Measurements from ENCODE around the gene SLC43A2. TPM values are rescaled to one million over a fixed set of nuclear protein-coding genes. Genes with fewer than 3 reads are reported as not detected.

Gene SLC43A2
- total RNA-seq, 2 experiments from 2014 or later = 5.2 to 6.1 TPM

DNA sequence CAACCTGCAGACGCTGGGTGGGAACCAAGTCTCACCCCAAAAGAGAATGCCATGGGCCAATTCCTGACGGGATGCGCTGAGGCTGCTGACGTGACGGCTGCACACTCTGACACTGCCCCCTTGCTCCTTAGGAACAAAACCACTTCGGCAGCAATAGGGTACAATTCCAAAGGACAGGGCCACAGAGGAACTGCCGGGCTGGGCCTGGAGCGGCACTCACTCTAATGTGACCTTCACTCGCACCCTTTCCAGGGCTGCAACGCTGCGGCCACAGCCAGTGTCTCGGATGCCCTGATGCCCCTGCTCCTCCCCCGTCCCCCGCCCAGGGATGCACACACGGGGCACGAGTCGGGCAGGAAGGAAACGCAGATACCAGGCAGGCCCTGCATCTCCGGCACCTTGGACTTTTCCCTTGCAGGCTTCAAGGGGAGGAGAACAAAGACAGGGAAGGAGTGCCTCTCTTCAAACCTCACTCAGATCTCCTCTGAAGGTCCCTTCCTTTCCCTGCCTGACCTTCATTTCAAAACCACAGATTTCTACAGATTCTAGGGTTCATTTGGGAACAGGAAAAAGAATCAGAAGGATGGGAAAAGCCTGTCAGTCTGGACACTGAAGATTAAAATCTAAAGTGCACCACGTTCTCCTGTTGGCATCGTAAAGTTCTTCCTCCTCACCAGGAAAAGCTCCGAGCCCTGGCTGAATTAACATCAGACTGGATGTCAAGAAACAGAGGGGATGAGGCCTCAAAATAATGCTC, 68.4 kb downstream of the SLC43A2 start:
- CTCF ChIA-PET = interaction anchor here (1.7 to 1.8 kb wide), 2 partner anchors 70 to 89 kb away, joined by 7 to 10 read pairs; partner anchors contain the start of gene RILP
- POLR2A ChIA-PET = no interaction called here

DNA sequence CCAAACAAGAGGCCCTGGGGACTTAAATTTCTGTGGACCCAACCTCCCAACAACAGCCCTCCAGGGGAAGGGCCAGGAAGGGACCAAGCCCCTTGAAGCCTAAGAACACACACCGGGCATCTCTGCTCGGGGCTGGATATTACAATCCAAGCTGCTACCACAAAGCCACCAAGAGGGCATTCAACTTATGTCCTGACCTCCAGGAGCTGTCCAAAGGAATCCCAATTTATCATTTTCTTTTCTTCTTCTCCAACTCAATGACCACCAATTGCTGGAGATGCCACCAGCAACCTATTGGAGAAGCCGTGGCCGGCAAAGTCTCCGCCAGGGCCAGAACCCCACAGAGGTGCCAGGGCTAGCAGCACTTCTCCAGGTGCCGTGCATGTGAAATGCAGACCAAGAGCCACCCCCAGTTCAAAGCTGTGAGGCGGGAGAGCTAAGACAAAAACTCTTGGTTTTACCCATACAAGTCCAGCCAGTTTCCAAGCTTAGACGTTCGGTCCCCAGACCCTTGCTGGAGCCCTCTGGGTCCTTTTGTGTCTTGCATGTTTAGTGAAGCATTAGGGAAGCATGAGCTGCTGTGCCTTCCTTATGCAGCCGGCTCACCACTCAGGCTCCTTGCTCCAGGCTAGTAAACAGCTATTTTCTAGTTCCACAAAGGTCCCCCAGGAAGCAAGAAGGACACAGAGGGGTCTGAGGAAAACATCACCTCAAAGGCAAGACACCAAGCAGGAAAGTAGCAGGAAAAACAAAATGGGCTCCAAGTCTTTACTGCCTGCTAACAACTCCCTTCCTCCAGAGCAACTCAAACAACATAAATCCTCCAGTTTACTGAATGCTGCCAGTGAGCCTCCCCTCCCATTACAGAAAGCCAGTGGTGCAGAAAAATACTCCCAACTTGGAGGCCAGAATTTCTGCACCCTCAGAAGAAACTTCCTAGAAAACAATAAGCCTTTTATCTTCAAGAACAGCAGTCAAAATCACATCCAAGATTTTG, 69.3 kb downstream of the SLC43A2 start:
- POLR2A ChIA-PET = no interaction called here
- CTCF ChIA-PET = no interaction called here

DNA sequence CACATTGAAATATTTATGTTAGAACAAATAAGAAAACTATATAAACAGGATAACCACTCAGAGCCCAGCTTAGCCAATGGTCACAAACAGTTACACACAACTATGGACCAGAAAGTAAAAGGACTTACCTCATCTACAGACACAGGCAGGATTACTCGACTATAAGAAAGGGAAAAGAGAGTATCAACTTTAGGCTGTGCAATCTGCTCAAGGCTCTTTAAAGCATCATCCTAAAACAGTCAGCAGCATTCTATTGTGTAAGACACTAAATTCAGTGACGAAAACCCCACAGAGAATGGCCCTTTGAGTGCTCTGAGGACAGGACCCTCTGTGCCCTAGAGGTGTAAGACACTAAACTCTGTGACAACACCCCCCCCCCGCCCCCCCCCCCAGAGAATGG, 70.2 kb downstream of the SLC43A2 start:
- CTCF ChIA-PET = interaction anchor here (0.7 kb wide), 1 partner anchor 530 kb away, joined by 3 read pairs; no protein-coding TSS in a partner anchor
- POLR2A ChIA-PET = interaction anchor here (0.5 kb wide), 1 partner anchor 232 kb away, joined by 5 read pairs; no protein-coding TSS in a partner anchor

DNA sequence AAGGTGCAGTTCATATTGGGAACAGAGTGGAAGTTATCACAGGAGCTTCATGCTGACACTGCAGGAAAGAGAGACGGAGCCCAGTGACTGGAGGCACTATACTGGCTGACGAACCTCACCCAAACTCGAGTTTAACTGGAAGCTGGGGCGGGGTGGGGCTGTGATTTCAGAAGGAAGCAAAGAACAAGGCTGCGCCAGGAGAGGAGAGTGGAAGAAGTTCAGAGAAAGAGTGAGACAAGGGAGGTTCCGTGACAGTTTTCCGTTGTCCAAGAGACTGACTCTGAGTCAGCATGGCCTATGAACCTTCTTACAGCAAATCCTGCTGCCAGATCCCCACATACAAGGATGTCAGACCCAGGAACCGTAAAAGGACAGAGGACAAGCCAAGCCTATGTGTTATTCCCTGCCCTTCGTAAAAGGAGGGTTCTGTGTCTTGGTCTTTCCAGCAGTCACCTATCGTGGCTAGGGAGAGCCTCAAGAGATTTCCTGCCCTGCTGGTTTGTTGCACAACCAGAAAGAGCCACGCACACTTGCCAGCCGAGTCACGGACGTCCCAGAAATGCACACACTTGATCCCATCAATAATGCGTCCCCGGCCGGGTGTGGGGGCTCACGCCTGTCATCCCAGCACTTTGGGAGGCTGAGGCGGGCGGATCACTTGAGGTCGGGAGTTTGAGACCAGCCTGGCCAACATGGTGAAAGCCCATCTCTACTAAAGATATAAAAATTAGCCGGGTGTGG, 71.1 kb downstream of the SLC43A2 start:
- POLR2A ChIA-PET = interaction anchor here (0.5 kb wide), 1 partner anchor 233 kb away, joined by 5 read pairs; no protein-coding TSS in a partner anchor
- CTCF ChIA-PET = no interaction called here

DNA sequence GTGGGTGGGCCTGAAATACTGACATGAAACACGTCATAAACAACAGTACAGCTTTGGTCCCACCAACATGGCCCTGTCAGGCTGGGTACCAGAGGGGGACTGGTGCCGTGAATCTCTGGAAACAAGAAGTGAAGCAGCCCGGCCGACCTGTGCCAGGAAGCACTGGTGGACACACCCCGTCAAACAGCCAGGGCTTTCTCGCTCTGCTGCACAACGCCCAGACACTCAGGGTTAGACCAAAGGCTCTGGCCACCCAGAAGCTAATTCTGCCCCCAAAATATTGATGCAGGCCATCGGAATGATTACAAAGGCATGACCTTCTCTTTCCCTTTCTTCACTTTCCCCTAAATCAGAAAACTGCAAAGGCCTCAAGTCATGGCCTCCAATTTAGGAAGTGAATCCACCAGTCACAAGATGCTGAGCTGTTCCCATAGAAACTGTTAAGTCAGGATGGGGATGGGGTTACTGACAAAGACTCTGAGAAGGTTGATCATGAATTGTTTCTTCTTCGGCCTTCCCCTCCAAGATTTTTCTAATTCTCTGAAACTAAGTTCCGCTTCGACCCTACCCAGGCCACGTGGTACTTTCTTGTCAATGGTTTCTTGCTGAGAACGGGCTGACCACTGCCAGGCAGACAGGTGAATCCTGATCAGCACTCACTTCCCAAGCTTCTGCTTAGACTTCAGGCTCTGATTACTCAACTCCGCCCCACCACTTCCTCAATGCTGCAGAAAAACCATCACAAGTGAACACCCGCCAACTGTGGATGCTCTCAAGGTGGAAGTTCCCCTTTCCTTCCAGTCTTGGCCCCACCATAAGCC, 72.8 kb downstream of the SLC43A2 start:
- POLR2A ChIA-PET = no interaction called here
- CTCF ChIA-PET = no interaction called here

DNA sequence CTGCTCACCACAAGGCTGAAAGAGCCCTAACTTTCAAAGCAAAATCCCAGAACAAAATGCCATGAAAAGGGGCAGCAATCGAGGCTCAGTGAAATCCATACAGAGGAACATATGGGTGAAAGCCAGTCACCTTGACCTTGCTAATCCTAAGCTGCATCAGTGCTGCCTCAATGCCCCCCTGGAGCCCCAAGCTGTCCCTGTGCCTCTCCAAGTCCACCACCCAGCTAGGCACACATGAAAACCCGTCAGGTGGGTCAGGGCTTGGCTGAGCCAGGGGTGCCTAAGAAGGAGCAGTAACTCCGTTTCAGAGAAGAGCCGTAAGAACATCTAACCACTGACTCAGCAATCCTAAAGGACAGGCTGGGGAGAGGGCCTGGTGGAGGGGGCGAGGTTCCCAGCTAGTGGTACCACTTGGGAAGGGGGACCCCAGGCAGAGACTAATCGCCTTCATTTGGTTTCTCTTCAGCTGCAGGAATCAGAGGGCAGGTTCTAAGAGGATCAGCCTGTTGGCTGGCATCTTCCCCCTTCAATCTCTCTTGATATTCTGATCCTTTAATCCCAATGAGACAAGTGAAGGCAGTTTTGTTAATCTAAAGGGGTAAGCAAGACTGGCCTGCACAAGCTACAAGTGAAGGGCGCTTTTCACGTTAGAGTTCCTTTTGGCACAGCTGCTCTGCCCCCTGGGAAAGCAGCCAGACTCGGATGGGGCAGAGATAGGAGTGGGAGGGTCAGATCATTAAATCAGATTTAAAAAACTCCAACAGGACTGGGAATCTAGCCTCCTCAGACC, 73.7 kb downstream of the SLC43A2 start:
- ChIA-PET CTCF (no interaction called here), POLR2A (no interaction called here)

- ChIA-PET POLR2A (interaction anchor here (0.6 kb wide), 1 partner anchor 41 kb away, joined by 4 read pairs; no protein-coding TSS in a partner anchor), CTCF (no interaction called here)
These were observed 75.0 kb downstream of the SLC43A2 start for GRCh38 chr17:1553354-1554266.

GRCh38 chr17:1552932-1553331, 75.7 kb downstream of the SLC43A2 start:
- ChIA-PET POLR2A (interaction anchor here (0.6 kb wide), 1 partner anchor 42 kb away, joined by 4 read pairs; no protein-coding TSS in a partner anchor), CTCF (no interaction called here)

DNA sequence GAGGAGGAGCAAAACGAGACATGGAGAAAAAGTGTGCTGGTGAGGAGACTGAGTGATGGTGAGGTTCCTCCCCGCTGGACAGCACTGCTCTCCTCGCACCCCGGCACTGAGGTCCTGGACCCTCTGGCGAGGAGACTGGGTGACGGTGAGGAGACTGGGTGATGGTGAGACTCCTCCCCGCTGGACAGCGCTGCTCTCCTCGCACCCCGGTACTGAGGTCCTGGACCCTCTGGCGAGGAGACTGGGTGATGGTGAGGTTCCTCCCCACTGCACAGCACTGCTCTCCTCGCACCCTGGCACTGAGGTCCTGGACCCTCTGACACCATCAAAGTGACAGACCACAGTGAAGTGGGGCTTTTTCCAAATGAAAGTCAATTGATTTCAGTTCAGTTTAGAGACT, 76.9 kb downstream of the SLC43A2 start:
- CTCF ChIA-PET = no interaction called here
- POLR2A ChIA-PET = no interaction called here

GRCh38 chr17:1548032-1548431, 80.6 kb downstream of the SLC43A2 start:
- ChIA-PET POLR2A (no interaction called here), CTCF (no interaction called here)

- POLR2A ChIA-PET = no interaction called here
- CTCF ChIA-PET = interaction anchor here (0.6 to 0.9 kb wide), 2 partner anchors 11 to 13 kb away, joined by 3 read pairs; no protein-coding TSS in a partner anchor
These were observed 82.2 kb downstream of the SLC43A2 start for GRCh38 chr17:1546292-1546922.

DNA sequence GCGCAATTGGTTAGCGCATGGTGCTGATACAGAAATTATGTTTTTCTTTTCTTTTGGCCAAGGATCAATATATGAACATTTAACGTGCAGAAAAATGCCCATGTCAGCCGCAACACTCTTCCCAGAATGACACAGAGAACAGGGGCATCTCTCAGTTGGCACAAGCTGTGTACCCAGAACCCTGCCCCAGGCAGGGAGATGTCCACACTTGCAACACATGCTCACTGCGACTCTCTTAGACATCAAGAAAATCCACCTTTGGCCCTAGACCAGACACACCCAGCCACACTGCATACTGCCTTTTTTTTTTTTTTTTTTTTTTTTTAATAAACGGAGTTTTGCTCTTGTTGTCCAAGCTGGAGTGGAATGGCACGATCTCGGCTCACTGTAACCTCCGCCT, 83.0 kb downstream of the SLC43A2 start:
- CTCF ChIA-PET = no interaction called here
- POLR2A ChIA-PET = no interaction called here

DNA sequence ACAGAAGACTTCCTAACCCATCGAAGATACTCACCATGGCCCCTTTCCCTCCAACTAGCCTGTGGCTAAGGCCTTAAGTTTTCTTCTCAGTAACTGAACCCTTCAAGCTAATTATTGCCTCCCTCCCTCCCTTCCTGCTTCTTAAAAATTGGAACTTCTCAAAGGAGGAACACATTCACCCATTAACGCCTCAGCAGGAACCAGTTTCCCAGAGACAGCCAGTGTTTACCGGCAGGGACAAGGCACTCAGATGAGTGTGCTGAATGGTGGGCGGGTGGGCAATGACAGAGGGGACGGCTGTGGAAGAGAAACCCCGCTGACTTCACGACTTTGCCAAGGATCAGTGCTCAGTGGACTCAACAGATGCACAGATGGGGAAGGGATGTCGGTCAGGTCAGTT, 86.3 kb downstream of the SLC43A2 start:
- POLR2A ChIA-PET = no interaction called here
- CTCF ChIA-PET = no interaction called here

- CTCF ChIA-PET = interaction anchor here (0.6 kb wide), 1 partner anchor 643 kb away, joined by 5 read pairs; no protein-coding TSS in a partner anchor
- POLR2A ChIA-PET = no interaction called here
These were observed 87.2 kb downstream of the SLC43A2 start for GRCh38 chr17:1541367-1541904.

- ChIA-PET CTCF (no interaction called here), POLR2A (no interaction called here)
These were observed 88.8 kb downstream of the SLC43A2 start for GRCh38 chr17:1539811-1540210.

GRCh38 chr17:1535737-1536136, 92.9 kb downstream of the SLC43A2 start:
- POLR2A ChIA-PET = no interaction called here
- CTCF ChIA-PET = interaction anchor here (0.6 kb wide), 1 partner anchor 11 kb away, joined by 3 read pairs; no protein-coding TSS in a partner anchor
